GM18951 (cell line): Measurements from ENCODE around the gene LLGL1.

Source experiments
- POLR2A ChIP-seq: IDR thresholded peaks from 4 replicates; pipeline ENCODE4 v1.6.1; 2011; ENCODE audit warnings: mild to moderate bottlenecking; ENCODE audit not compliant: insufficient read length, insufficient read depth; ENCODE audit errors: extremely low read depth
- in situ Hi-C: fragments of 300-500 bp; cut with MboI; formaldehyde crosslinking; loops from one replicate; pipeline ENCODE4 v1.12.0; 2022; ENCODE audit warnings: low sequenced_read_pairs, mixed read lengths, inconsistent platforms; ENCODE audit not compliant: unreplicated experiment

Gene LLGL1

GRCh38 chr17:18229254-18229653 is 3.8 kb downstream of the LLGL1 start:
- in situ Hi-C loops, result no loop called here
- TF ChIP-seq POLR2A, result no peak

GRCh38 chr17:18229771-18230170 is 4.3 kb downstream of the LLGL1 start:
- TF ChIP-seq POLR2A, result no peak
- in situ Hi-C loops, result no loop called here

- TF ChIP-seq POLR2A, result no peak
- in situ Hi-C loops, result no loop called here
Observed at GRCh38 chr17:18230288-18231141, 5.1 kb downstream of the LLGL1 start.

- TF ChIP-seq POLR2A, result no peak
- in situ Hi-C loops, result no loop called here
Observed at GRCh38 chr17:18231164-18231563, 5.7 kb downstream of the LLGL1 start.

GRCh38 chr17:18233803-18234518 is 8.5 kb downstream of the LLGL1 start:
- no peak for TF ChIP-seq POLR2A
- in situ Hi-C loops, result no loop called here

- in situ Hi-C loops, result no loop called here
- TF ChIP-seq POLR2A, result no peak
Observed at GRCh38 chr17:18234853-18235380, 9.5 kb downstream of the LLGL1 start.

- in situ Hi-C loops, result no loop called here
- no peak for TF ChIP-seq POLR2A
Observed at GRCh38 chr17:18235743-18236256, 10.4 kb downstream of the LLGL1 start.

GRCh38 chr17:18236494-18236893 is 11.1 kb downstream of the LLGL1 start:
- TF ChIP-seq POLR2A, result no peak
- in situ Hi-C loops, result no loop called here

- in situ Hi-C loops, result no loop called here
- TF ChIP-seq POLR2A, result no peak
Observed at GRCh38 chr17:18237461-18237860, 12.0 kb downstream of the LLGL1 start.

GRCh38 chr17:18238299-18238698 is 12.9 kb downstream of the LLGL1 start:
- in situ Hi-C loops, result no loop called here

GRCh38 chr17:18240449-18240848 is 15.0 kb downstream of the LLGL1 start:
- no peak for TF ChIP-seq POLR2A
- in situ Hi-C loops, result no loop called here

More at GRCh38 chr17:18238299-18238698, 12.9 kb downstream of the LLGL1 start:
- TF ChIP-seq POLR2A, result no peak

- no peak for TF ChIP-seq POLR2A
Observed at GRCh38 chr17:18241229-18241871, 15.9 kb downstream of the LLGL1 start.

More at GRCh38 chr17:18241229-18241871, 15.9 kb downstream of the LLGL1 start:
- in situ Hi-C loops, result no loop called here
